Trophoblast cell (in vitro differentiated cells and primary cell): Measurements from ENCODE around the gene UTP15.

Source experiments
- DNase-seq, 2 donors: peaks; one replicate each; pipeline ENCODE4 v3.0.0-alpha.2; 2016
- H2AFZ ChIP-seq: 2 replicates; pipeline ENCODE4 v1.6.1; 2013; ENCODE audit warnings: low read length, moderate library complexity, mild to moderate bottlenecking; ENCODE audit not compliant: insufficient read depth, poor library complexity
- H2AK5ac ChIP-seq: 2 replicates; pipeline ENCODE4 v1.6.1; 2013; ENCODE audit warnings: mild to moderate bottlenecking, low read length
- H2BK120ac ChIP-seq: 2 replicates; pipeline ENCODE4 v1.6.1; 2013; ENCODE audit warnings: low read length, mild to moderate bottlenecking, moderate library complexity; ENCODE audit not compliant: insufficient read depth, poor library complexity
- H2BK12ac ChIP-seq: 2 replicates; pipeline ENCODE4 v1.6.1; 2013; ENCODE audit warnings: mild to moderate bottlenecking, low read length, moderate library complexity
- H2BK5ac ChIP-seq: 2 replicates; pipeline ENCODE4 v1.6.1; 2013; ENCODE audit warnings: low read length, low read depth, moderate library complexity, mild to moderate bottlenecking; ENCODE audit not compliant: poor library complexity
- H3K14ac ChIP-seq: 2 replicates; pipeline ENCODE4 v1.6.1; 2013; ENCODE audit warnings: mild to moderate bottlenecking, low read length
- H3K18ac ChIP-seq: 2 replicates; pipeline ENCODE4 v1.6.1; 2013; ENCODE audit warnings: mild to moderate bottlenecking, low read length
- H3K23ac ChIP-seq: 2 replicates; pipeline ENCODE4 v1.6.1; 2013; ENCODE audit warnings: low read length
- H3K27ac ChIP-seq: 2 replicates; pipeline ENCODE4 v1.5.1; 2013; ENCODE audit warnings: low read depth, mild to moderate bottlenecking, inconsistent platforms, low read length, moderate library complexity
- H3K27me3 ChIP-seq: 2 replicates; pipeline ENCODE4 v1.6.1; 2013; ENCODE audit warnings: inconsistent platforms, mild to moderate bottlenecking, low read length, moderate library complexity; ENCODE audit not compliant: insufficient read depth
- H3K36me3 ChIP-seq, 2 experiments: 1 replicate in 1 of 2; 2 replicates in 1 of 2; pipeline ENCODE4 v1.6.1; 2013; ENCODE audit warnings: low read length in 2 of 2, mild to moderate bottlenecking in 2 of 2, moderate library complexity in 1 of 2; ENCODE audit not compliant: insufficient read depth in 2 of 2, control insufficient read depth in 1 of 2
- H3K4ac ChIP-seq: 2 replicates; pipeline ENCODE4 v1.6.1; 2013; ENCODE audit warnings: low read depth, mild to moderate bottlenecking, low read length, moderate library complexity
- H3K4me1 ChIP-seq, 2 experiments: 1 replicate in 1 of 2; 2 replicates in 1 of 2; pipeline ENCODE4 v1.6.1; 2013; ENCODE audit warnings: low read length in 2 of 2, mild to moderate bottlenecking in 2 of 2, moderate library complexity in 1 of 2; ENCODE audit not compliant: insufficient read depth in 2 of 2, control insufficient read depth in 1 of 2
- H3K4me2 ChIP-seq: 2 replicates; pipeline ENCODE4 v1.6.1; 2013; ENCODE audit warnings: inconsistent platforms, mild to moderate bottlenecking, low read length, moderate library complexity
- H3K4me3 ChIP-seq: 2 replicates; pipeline ENCODE4 v1.5.1; 2013; ENCODE audit warnings: mild to moderate bottlenecking, low read depth, low read length, inconsistent platforms
- H3K79me1 ChIP-seq: one replicate; pipeline ENCODE4 v1.6.1; 2013; ENCODE audit warnings: low read length
- H3K79me2 ChIP-seq: 2 replicates; pipeline ENCODE4 v1.6.1; 2013; ENCODE audit warnings: low read length, mild to moderate bottlenecking; ENCODE audit not compliant: control insufficient read depth, insufficient read depth, poor library complexity
- H3K9ac ChIP-seq: 2 replicates; pipeline ENCODE4 v1.6.1; 2013; ENCODE audit warnings: mild to moderate bottlenecking, low read length
- H3K9me3 ChIP-seq: 2 replicates; pipeline ENCODE4 v1.6.1; 2013; ENCODE audit warnings: low read depth, mild to moderate bottlenecking, control low read depth, inconsistent platforms, low read length; ENCODE audit not compliant: insufficient read depth
- H4K12ac ChIP-seq: 2 replicates; pipeline ENCODE4 v1.6.1; 2013; ENCODE audit warnings: low read depth, mild to moderate bottlenecking, low read length, moderate library complexity
- H4K8ac ChIP-seq: 2 replicates; pipeline ENCODE4 v1.6.1; 2013; ENCODE audit warnings: low read depth, mild to moderate bottlenecking, low read length, moderate library complexity
- H4K91ac ChIP-seq: one replicate; pipeline ENCODE4 v1.6.1; 2013; ENCODE audit warnings: low read depth, mild to moderate bottlenecking, low read length, moderate library complexity
- WGBS: extraction: QIAGEN DNeasy Blood & Tissue Kit; methylation state at CpG from one replicate; pipeline ENCODE4 v1.1.7; 2013; ENCODE audit warnings: missing lambda C conversion rate; ENCODE audit not compliant: insufficient read length, insufficient coverage; ENCODE audit errors: extremely low coverage; 5-methylcytosine and 5-hydroxymethylcytosine counted together

UTP15 gene

GRCh38 chr5:73626814-73627313, 61.3 kb downstream of the UTP15 start:
- Histone ChIP-seq H3K18ac (no peak overlapping the region), H2BK12ac (no peak overlapping the region), H2BK120ac (no peak overlapping the region), H3K9ac (no peak overlapping the region), H3K9me3 (no peaks in the 10 kb centered on the region), H3K36me3 (no peaks in the 10 kb centered on the region), H3K4me1 (peaks cover 0 to 7% of the 10 kb centered on the region in 2 experiments), H3K4ac (no peak overlapping the region), H3K79me2 (no peaks in the 10 kb centered on the region), H2AFZ (no peak overlapping the region), H4K91ac (no peak overlapping the region), H2BK5ac (no peak overlapping the region), H3K27me3 (peaks cover 27% of the 10 kb centered on the region), H3K14ac (no peak overlapping the region), H2AK5ac (no peak overlapping the region), H4K12ac (no peak overlapping the region), H3K79me1 (no peaks in the 10 kb centered on the region), H3K23ac (no peak overlapping the region), H3K4me2 (peak overlapping the region; percentile 99), H3K27ac (no peak overlapping the region), H3K4me3 (peak overlapping the region; percentile 58), H4K8ac (no peak overlapping the region)
- no peak for DNase-seq
- no CpG with 5 or more reads among the region's 14 CpGs for WGBS

GRCh38 chr5:73629456-73629855, 63.9 kb downstream of the UTP15 start:
- H3K4me1 ChIP-seq, result peaks cover 0 to 7% of the 10 kb centered on the region in 2 experiments
- no peak for DNase-seq
- no peak overlapping the region for H4K8ac ChIP-seq
- H3K27ac ChIP-seq, result no peak overlapping the region
- no peak overlapping the region for H3K9ac ChIP-seq
- H3K27me3 ChIP-seq, result peaks cover 25% of the 10 kb centered on the region
- H2BK12ac ChIP-seq, result no peak overlapping the region
- no peak overlapping the region for H3K4me2 ChIP-seq
- H3K79me2 ChIP-seq, result no peaks in the 10 kb centered on the region
- H3K79me1 ChIP-seq, result no peaks in the 10 kb centered on the region
- H2BK5ac ChIP-seq, result no peak overlapping the region
- H3K23ac ChIP-seq, result no peak overlapping the region
- no peak overlapping the region for H3K4me3 ChIP-seq
- no peak overlapping the region for H4K91ac ChIP-seq
- no peak overlapping the region for H2BK120ac ChIP-seq
- no peak overlapping the region for H3K14ac ChIP-seq
- H2AFZ ChIP-seq, result no peak overlapping the region
- H2AK5ac ChIP-seq, result no peak overlapping the region
- H3K4ac ChIP-seq, result no peak overlapping the region
- no peaks in the 10 kb centered on the region for H3K36me3 ChIP-seq
- H3K18ac ChIP-seq, result no peak overlapping the region
- H3K9me3 ChIP-seq, result peaks cover 2% of the 10 kb centered on the region
- H4K12ac ChIP-seq, result no peak overlapping the region

GRCh38 chr5:73630765-73631164, 65.2 kb downstream of the UTP15 start:
- peak in 1 of 2 donors; percentile 34 for DNase-seq
- H3K4me2 ChIP-seq, result no peak overlapping the region

GRCh38 chr5:73631500-73631899, 66.0 kb downstream of the UTP15 start:
- Histone ChIP-seq H3K18ac (no peak overlapping the region), H2AK5ac (no peak overlapping the region), H2BK5ac (no peak overlapping the region), H3K27ac (no peak overlapping the region), H4K8ac (no peak overlapping the region), H3K4me2 (no peak overlapping the region), H4K12ac (no peak overlapping the region), H3K4me1 (peaks cover 0 to 2% of the 10 kb centered on the region in 2 experiments), H3K79me1 (no peaks in the 10 kb centered on the region), H2AFZ (no peak overlapping the region), H3K79me2 (no peaks in the 10 kb centered on the region), H2BK120ac (no peak overlapping the region), H3K36me3 (no peaks in the 10 kb centered on the region), H3K23ac (no peak overlapping the region), H2BK12ac (no peak overlapping the region), H3K4ac (no peak overlapping the region), H4K91ac (no peak overlapping the region), H3K9me3 (peaks cover 2% of the 10 kb centered on the region), H3K14ac (no peak overlapping the region), H3K9ac (no peak overlapping the region), H3K27me3 (peaks cover 9% of the 10 kb centered on the region), H3K4me3 (no peak overlapping the region)
- no peak for DNase-seq

More at GRCh38 chr5:73630765-73631164, 65.2 kb downstream of the UTP15 start:
- Histone ChIP-seq H4K12ac (no peak overlapping the region), H3K79me1 (no peaks in the 10 kb centered on the region), H4K8ac (no peak overlapping the region), H2AFZ (no peak overlapping the region), H3K4me1 (peaks cover 0 to 5% of the 10 kb centered on the region in 2 experiments), H3K79me2 (no peaks in the 10 kb centered on the region), H3K18ac (no peak overlapping the region), H3K4ac (no peak overlapping the region), H4K91ac (no peak overlapping the region), H2AK5ac (no peak overlapping the region), H3K9ac (no peak overlapping the region), H3K23ac (no peak overlapping the region), H3K9me3 (peaks cover 2% of the 10 kb centered on the region), H2BK120ac (no peak overlapping the region), H3K14ac (no peak overlapping the region), H3K27ac (no peak overlapping the region), H2BK5ac (no peak overlapping the region), H3K4me3 (no peak overlapping the region), H3K27me3 (peaks cover 15% of the 10 kb centered on the region), H3K36me3 (no peaks in the 10 kb centered on the region), H2BK12ac (no peak overlapping the region)
